Activated CD4-positive, alpha-beta T cell treated with anti-CD3 and anti-CD28 coated beads, Interleukin-2, Interleukin-6, amounts not matched to agents 100 ng/mL and 50 ng/mL, durations not matched to agents 16 hours and 8 hours (primary cell): Measurements from ENCODE around the gene MYEOV.

Source experiments
- DNase-seq: peaks from one replicate; pipeline ENCODE4 v3.0.0-alpha.2; 2020

MYEOV gene

DNA sequence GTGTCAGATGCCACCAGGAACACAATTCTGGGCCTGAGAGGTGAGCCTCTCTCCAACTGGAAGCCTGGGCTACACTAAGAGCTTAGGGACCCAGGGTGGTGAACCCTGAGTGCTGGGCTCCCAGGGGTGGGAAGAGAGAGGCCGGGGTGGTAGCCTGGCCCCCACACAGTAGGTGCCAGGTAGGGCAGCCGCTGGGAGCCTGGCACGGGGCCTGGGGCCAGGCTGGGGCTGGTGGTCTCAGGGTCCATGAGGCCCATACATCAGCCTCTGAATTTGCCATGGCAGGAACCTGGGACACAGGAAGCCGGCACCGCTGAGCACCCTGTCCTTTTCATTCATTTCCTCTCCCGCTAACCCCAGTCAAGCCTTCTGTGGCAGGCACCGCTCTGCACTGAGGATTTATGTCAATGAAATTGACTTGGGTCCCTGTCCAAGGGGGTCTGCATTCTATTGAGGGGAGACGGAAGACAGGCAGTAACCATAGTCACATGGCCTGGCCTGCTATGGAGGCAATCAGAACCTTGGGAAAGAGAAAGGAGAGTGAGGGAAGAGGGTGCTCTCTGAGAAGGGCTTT lies 8.6 kb downstream of the MYEOV start:
- no peak for DNase-seq

DNA sequence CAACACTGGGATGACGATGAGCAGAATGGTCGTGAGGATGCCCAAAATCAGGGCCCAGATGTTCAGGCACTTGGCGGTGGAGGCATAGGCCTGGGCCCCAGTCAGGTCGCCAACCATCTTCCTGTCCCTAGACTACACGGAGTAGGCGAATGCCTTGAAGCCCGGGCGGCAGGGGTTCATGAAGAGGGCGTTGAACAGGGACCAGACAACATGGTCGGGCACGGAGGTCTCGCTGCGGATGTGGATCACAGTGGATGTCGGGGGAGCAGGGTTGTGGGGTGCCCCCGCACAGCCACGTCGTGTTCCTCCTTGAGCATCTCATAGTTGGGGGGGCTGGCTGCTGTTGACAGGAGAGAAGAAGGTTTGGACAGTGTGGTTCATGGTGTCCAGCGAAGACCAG lies 9.5 kb downstream of the MYEOV start:
- DNase-seq = no peak

DNA sequence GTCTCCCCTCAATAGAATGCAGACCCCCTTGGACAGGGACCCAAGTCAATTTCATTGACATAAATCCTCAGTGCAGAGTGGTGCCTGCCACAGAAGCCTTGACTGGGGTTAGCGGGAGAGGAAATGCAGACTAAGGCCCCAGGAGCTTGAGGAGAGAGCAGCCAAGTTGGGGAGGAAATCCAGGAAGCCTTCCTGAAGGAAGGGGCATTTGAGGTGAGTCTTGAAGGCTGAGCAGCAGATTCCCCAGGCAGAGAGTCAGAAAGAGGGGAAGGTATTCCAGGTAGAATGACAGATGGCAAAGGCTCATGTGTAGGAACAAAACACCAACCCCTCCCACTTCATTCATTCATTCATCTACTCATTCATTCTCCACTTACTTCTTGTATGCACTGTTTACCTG lies 10.3 kb downstream of the MYEOV start:
- DNase-seq = no peak

DNA sequence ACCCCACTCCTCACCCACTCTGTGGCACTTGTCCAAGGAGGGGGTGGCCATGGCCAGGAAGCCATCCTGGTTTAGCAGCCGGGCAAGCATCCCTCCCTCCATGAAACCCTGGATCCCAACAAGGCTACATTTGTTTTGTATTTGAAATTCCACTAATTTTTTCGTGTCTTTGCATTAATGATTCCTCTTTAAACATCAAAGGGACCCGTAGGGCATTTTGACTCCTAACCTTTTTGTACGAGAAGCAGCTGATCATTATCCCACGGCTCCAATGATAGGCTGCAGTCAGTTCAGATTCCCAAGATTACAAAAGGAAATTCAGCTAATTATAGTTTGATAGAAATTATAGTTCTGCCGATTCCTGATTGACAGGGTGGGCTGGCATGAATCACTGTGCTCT lies 10.7 kb downstream of the MYEOV start:
- no peak for DNase-seq

DNA sequence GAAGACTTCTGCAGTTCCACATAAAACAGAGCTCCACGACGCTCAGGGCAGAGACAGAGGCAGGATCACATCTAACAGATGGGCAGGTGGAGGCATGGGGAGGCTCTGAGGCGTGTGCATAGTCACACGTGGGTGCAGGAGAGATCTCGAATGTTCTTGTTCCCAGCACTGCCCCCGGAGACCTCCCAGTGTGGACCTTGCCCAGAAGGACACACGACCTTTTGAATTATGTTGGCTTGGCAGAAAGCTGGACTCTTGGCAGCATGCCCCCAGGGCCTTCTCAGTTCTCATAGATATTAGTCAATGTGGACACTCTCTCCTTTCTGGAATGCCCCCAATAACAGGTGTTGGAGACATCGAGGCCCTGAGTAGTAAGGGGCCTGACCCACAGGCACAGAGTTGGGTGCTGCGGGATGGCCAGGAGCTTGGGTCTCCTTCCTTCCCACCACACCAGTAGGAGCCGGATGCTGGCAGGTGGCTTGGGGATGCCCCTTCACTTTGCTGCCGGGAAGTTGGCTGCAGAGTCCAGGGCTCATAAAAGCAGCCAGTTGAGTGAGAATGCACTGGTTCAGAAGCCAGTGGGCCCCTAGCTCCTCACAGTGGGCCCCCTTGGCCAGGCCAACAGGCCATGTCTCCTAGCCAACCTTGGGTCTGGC lies 12.1 kb downstream of the MYEOV start:
- no peak for DNase-seq

DNA sequence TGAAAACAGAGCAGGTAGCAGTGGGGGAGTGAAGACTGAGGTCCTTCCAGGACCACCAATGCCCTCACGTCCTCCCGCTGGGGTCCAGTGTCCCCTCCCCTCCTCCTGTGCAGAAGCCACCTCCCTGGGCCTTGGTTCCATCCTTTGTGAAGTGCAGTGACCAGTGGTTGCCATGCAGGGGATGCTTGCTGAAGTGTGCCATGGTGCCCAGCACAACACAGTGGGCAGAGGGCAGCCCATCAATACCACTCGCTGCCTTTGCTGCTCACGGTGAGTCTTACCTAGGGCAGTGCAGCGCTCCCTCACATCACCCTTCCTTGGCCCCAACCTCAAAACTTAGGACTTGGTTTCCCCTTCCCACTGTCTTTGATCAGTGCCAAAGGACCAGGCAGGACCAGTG lies 12.9 kb downstream of the MYEOV start:
- DNase-seq = no peak

DNA sequence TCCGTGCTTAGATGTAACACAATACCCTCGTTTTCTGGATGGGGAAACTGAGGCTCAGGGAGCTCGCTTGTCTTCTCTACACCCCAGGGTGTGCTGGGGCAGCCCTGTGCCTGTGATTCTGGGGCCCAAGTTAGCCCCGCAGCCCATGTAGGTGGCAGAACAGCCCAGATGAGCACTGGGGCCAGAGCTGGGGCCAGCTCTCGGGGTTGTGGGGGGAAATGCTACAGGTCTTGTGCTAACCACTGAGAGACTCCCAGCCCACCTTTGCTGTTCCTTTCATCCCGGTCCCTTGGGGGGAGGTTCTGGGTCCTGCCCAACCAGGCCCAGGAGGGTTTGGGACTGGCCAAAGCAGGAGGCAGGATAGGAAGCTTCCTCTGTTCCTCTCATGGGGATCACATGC lies 13.5 kb downstream of the MYEOV start:
- DNase-seq = no peak

DNA sequence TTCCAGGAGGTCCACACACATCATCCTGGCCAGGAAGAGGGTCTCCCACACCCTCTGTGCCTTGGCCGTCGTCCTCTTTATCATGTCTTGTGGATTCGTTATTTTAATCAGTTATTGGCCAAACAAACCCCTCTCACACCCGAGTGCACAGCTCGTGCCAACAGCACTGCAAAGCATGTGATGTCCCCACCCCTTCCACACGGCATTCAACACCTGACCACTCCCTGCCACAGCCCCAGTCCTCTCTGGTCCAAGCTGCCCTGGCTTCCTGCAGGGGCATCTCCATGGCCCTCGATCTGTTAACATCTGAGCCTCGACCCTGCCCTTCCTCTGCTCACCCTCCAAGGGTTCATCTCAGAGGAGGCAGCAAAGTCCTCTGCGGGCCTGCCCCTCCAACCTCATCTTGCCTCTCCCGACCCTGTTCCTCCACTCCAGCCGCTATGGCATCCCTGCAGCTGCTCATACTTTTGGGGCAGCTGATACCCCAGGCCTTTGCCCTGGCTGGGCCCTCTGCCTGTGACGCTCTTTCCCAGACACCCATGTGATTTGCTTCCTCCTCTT lies 14.0 kb downstream of the MYEOV start:
- DNase-seq = no peak

DNA sequence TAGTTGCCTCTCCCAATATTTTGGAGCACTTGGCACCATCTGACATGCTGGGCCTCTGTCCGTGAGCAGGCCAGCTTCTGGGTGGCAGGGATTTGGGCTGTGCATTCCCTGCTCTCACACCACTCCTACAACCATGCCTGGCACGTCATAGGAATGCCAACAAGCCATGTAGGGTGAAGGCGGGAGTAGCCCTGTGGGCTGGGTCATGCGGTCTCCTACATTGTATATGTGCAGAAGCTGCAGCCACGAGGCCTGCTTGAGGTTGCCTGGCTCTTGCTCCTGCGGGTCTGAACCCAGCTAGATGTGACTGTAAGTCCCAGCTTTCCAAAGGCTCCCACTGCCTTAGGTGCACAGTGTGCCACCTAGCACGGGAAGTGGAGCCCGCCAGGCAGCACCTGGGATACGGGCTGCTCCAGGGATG lies 14.5 kb downstream of the MYEOV start:
- DNase-seq = no peak

DNA sequence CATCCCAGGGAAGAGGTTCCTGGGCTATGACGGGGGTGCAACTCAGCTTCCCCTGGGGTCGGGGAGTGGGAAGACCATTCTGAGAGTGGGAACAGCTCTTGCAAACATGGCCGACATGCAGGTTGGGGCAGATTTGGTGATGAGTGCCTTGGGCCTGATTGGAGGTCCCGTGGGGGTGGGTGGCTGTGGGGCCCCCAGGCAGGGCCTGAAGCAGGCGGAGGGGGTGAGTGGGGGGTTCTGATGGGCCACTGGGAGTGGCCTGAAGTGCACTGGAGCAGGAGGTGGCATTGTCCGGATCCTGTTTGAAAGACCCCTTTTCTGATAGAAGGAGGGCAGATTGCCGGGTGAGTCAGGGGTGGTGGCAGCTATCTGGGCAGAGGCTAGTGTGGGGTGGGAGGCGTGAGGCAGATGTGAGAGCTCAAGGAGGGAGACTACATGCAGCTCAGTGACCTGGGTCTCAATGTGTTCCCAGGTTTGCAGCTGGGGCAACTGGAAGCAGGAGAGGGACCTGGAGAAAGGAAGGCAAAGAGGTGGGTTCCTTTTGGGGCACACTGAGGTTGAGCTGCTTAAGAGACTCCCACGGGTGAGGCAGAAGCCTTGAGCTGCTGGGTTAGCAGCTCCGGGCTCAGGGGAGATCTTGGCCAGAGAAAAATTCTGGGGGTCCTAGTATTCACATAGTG lies 15.1 kb downstream of the MYEOV start:
- no peak for DNase-seq

DNA sequence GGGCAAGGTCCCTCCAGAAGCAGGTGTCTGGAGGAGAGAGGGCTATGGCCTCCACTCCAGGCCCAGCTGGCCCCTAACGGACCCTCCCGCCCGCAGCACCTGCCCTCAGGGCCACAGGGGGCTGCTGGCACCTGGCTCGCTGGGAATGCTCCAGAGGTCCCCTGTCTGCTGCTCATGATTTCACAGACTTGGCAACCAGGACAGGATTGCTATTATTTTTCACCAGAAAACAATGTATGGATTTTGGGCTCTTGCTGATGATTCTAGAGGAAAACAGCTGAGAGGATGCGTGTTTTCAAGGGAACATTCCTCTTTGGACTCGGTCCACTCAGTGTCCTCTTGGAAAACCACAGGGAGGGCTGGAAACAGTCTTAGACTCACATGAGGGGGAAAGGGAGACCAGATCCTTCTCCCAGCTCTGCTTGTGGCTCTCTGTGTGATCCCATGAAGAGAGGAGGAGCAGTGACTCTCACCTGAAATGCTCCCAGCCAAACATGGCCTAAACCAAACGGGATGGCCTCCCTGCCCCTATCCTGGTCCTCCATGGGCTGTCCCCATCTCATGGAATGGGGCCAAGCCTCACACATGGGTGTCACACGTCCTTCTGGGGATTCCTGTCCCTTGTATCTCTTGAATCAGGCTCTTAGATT lies 15.8 kb downstream of the MYEOV start:
- no peak for DNase-seq

DNA sequence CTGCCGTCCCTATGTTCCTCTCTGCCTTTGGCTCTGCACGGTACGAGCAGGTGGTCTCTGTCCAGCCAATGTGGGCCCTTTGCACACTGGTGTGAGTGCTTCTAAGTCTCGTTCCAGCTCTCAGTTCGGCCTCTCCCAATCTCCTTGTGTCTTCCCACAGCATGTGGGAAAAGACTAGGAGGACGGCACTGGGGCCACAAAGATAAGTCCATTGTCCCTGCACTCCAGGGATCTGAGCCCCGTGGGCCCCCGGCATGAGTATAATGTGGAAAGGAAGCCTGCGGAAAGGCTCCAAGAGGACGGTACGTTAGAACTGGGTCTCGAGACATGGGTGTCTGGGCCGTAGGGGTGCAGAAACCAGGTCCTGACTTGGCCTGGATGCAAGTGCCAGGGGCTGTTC lies 16.4 kb downstream of the MYEOV start:
- DNase-seq = no peak

DNA sequence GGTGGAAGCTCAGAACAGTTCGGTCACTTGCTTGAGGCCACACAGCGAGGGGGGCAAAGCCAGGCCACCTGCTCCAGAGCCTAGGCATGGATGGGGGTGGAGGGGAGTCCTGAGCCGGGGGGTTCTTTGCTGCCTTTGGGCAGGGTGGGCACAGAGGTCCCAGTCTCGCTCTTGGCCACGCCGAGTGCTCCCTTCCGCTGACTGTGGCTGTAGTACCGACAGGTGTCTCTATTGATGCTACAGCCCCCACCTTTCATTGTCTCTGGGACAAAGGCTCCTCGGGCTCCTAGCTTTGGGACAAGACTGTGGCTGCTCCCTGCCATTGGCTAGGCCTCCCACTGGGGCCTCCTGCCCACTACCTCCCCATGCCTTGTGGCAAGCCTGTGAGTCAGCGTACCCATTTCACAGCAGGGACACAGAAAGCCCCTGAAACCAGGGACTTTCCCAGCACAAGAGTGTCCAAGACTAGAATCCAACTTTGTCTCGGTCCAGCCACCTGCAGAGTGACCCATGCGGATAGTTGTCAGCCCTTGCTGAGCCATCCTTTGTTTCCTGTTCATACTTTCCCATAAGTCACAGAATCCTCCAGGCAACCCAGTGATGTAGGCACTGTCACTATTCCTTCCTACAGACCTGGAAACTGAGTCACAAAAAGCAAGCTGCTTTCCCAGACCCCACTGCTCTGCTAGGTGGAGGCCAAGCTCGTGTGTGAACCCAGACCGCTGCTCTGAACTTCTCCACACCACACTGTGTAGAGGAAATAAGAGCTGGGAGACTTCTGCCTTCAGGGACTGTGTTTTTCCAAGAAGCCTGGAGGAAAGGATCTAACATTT lies 17.2 kb downstream of the MYEOV start:
- DNase-seq = peak; percentile 53

DNA sequence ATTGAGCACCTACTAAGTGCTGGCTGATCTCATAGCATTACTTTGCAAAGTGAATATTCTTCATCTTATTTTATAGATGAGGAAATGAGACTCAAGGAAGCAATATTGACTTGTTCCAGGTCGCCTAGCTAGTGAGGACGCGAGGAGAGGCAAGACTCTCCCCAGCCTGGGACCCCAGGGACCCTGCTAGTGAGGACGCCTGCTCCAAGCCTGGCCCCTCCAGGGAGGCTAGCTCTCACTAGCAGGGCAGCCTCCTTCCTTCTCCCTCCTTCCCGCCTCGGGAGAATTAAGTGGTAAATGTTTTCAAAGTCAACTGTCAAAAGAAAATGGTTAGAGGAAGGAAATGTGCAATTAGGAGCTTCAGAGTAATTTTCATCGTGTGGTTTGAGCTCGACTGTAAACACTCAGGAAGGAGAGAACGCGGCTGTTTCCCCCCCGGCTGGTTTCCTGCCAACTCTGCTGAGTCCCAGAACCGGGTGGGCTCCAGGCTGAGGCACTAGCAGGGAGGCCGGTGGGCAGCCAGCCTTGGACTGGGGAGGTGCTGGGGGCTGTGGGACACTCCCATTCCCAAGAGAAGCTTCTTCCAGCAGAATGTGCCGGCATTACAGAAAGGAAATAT lies 17.9 kb downstream of the MYEOV start:
- peak; percentile 26 for DNase-seq

DNA sequence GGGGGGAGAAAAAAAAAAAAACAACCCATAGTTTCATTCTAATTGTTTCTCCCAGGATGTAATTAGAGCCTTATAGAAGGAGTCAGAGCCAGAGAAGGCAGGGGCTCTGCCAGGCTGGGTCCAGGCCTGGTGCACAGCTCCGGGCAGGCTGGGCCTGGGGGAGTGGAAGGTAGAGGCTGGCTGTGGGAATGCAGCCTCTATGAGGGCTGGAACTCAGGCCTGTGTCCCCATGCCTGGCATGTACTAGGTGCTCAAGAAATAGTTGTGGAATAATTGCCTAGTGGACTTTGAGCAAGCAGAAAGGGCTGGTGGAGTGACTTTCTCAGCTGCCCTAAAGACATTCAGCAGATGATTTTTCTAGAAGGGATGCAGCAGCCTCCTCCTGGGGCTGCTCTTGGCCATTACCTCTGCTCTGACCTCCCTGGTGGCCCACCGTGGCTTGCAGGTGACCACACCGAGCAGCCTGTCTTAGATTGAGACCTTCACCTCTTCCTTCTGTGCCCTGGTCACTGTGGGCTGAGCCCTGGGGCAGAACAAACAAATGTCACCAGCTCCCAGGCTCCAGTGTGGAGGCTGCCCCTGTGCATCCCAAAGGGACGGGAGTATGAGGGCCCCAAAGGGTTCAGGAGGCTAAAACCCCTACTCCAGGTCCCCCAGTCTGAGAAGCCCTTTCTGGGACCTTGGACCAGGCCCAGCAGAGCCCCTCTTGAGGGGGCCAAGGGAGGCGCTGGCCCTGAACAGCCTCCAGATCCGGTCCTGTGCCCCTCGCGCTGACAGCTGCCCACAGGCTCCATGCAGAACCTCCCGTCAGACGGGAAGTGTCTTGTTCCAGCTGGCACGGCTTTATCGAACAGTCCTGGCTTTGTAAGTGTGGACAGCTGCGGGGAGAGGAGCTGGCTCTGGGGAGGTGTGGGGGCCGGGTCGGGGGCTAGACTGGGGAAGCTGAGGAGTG lies 18.8 kb downstream of the MYEOV start:
- DNase-seq = no peak

DNA sequence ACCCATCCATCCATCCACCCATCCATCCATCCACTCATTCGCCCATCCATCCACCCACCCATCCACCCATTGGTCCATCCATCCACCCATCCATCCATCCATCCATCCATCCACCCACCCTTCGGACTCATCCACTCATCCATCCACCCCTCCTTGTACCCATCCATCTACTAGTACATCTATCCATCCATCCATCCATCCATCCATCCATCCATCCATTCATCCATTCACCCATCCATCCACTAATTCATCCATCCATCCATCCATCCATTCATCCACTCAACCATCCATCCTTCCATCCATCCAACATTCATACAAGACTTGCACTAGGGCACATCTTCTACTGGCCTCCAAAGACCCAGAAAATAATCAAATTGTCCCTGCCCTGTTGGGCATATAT lies 20.0 kb downstream of the MYEOV start:
- no peak for DNase-seq

DNA sequence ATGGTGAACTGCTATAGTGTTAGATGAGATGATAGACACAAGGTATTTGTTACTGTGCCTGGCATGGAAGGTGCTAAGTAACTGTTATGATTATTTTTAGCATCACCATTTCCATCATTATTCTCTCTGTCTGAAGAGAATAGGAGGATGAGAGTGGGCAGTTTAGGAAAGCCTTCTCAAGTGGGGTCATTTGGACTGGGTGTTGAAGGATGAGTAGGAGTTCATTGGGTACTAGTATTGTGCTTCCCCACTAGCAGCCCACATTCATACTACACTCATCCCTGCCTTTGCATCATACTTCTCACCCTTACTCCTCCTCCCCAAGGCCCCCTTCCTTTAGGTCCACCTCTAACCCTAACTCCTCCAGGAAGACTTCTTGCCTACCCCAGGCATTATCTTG lies 20.6 kb downstream of the MYEOV start:
- DNase-seq = no peak

DNA sequence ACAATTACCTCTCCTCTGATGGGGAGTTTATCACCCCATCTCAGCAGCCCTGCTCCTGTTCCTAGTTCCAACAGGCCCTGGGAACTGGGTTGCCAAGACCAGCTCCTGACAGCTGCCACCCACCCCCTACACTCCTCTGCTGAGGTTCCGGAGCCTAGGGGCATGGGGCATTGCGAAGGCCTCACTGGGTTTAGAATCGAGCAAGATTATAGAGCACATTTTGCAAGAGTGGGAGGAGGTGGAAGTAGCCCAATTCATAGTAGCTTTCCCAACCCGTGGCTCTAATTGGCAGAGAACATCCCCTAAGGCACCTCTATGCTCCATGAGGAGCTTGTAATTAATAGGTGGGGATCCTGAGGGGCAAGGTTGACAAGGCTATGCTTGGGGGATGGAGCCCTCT lies 23.0 kb downstream of the MYEOV start:
- no peak for DNase-seq

DNA sequence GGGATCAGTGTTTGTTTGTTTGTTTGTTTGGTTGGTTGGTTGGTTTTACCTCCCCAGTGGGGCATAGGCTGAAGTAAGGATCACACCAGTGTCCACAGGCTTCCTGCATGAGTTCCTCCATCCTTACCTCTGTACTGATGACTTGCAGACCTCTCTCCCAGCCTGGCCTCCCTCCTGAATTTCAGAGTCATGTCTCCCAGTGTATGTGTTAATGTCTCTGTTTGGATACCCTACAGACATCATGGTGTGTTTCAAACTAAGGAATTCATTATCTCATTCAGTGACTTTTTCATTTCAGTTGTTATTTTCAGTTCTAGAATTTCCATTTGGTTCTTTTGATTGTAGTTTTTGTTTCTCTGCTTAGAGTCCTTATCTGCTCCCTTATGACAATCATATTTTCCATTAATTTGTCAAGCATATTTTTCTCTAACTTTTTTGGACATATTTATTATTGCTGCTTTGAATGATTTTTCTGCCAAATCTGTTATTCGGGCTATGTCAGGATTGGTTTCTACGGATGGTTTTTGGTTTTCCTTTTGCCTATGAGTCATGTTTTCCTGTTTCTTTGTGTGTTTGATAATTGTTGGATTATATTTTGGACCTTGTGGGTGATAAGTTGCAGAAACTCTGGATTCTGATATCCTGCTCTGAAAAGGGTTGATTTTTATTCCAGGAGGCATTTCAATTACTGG lies 23.6 kb downstream of the MYEOV start:
- no peak for DNase-seq

DNA sequence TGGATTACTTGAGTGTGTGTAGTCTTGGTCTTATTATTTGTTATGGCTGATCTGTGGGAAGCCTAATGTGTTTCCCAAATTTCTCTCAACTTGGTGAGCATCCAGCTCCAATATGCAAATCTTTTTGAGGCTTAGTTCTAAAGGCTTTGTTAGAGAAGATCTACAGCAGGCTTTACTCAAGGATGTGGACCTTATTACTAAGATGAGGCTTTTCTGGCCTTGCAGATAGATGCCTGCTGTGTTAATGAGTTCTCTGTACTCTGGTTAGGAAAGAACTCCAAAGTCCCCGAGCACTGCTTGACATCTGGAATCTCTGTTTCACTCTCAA lies 24.1 kb downstream of the MYEOV start:
- DNase-seq = no peak
